HG02610 (cell line): Measurements from ENCODE around the gene SEMA3C.

Experiments
- ATAC-seq: cut with Tn5 transposase; IDR thresholded peaks from one replicate; pipeline ENCODE4 v1.9.1; 2021; ENCODE audit warnings: mild to moderate bottlenecking, moderate library complexity; ENCODE audit not compliant: unreplicated experiment

The SEMA3C gene

DNA sequence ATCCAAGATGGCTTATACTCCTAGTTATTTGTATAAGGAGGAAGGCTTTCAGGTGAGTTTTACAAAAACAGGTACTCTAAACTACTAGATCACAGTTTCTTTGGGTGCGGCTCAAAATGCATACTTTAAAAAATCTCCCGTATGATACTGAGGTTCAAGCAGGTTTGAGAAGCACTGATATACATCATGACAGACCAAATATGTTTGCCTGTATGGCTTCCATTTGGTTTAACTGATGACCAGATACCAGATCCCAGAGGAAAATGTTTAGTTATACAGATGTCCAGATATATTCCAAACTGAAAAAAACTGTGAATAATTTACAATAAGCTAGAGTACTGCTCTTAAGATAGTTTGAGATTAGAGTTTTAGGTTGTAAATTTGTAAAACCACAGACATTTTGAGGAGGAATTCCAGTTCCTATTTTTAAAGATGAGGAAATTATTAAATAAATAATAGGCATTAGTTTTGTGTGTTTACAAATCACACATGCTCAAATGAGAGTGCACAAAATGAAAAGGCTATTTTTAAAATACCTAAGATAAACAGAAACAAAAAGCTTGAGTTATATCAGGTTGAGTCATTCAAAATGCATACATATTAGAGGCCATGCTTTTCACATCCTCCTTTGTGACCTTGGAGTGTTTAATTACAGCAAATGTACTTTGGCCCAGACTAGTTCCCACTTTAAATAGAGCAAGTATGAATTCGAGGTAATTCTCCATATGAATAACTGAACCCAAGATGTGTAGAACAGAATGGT lies 60.5 kb downstream of the SEMA3C start:
- ATAC-seq = peak; percentile 85

DNA sequence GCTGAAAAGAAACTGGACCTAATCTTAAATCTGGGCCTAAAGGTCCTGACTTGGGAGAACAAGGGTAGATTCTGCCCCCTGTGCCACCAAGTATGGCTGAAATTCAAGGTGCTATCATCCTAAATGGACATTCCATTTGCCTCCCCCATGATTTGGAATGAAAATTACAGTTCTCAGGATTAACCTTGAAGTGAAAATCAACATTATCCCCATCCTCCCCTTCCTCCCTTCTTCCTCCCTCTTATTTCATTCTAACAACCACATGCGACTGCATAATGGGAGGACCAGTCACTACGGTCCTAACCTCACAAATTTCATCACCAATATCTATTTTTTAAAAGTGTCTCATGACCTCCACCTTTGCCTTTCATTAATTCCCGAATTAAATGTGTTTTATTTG lies 62.1 kb downstream of the SEMA3C start:
- no peak for ATAC-seq

DNA sequence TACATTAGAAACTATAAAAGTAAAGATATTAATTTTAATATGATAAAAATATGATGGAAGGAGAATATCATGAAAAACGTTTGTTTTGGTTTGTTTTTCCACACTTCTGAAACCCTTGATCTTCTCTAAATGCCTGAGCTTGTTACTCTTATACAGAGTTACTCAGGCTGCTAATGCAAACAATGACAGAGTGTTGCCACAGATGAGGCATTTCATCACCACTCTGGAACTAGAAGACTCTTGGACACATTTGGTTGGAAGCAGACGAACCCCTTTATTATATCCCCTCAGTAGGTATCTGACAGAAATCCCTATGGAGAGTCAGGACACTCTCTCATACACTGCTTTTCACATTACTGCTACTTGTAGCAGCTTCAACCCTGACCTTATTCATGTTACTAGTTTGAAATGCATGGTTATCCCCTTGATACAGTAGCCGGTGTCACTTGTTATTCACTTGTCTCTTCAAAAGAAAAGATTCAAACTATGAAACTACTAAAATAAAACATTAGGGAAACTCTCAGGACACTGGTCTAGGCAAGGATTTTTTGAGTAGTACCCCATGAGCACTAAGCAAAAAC lies 66.9 kb downstream of the SEMA3C start:
- ATAC-seq = no peak

DNA sequence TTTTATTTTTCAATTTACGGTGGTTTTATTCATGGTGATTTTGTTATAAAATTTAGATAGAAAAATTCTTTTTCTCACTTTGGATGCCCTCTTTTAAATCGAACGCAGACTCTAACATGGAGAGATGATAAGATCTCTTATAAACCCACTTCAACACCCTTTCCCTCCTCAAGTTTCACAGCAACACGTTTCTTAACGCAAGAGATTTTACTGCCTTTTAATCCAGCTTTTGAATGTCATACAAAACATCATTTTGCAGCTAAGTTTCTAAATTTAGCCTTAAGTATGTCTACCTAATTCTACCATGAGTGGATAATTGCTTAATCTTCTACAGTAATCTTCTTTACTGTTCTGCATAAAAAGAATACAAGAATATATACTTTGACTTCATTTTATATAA lies 70.0 kb downstream of the SEMA3C start:
- no peak for ATAC-seq

DNA sequence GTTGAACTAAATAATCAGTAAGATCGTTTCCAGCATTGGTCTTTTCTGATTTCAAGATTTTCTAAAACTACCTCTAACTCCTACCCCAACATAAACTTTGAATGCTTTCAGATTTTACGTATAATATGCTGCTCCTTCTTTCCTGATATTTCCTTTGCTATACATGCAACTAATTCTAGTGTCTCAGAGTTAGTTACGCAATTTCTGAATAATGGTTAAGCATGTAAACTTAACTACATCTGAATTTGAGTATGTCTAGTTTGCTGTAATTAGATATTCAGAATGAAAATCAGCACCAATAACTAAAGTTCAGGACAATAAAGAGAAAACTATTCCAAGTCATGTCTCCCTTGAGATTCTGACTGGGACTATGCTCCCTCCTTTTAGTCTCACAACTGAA lies 71.0 kb downstream of the SEMA3C start:
- ATAC-seq = no peak

DNA sequence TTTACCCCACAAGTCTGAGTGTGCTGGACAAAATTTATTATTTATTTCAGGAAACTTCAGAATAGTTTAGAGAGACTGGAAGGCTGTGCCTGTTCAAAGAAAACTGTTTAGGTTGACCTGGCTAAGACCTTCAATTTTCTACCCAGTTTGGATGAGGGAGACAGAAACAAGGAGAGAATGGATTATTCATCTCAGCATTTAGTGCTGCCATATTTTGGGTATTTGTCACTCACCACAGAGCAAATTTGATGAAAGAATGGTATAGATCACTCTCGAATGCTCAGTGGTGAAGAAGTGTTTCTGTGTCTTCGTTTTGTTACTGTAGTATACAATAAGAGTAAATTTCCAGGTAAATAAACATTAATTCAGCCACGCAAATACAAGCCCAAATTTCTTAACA lies 71.8 kb downstream of the SEMA3C start:
- no peak for ATAC-seq

DNA sequence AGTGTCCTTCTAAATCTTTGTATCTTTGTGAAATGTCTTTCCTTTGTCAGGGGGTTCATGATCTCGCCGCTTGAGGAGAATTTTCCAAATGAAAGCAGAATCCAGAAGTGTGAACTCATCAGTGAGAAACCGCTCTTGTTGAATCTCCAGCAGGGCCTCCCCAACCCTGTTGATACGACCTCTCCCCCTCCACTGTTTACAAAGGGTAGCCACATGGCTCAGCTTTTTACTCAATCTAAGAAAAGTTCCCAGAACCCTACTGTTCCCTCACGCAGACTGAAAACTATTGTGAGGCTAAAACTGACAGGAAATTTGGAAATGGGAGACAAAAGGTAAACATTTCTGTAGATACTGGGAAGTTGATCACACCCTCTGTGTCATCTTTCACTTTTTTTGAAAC lies 73.9 kb downstream of the SEMA3C start:
- ATAC-seq = no peak

DNA sequence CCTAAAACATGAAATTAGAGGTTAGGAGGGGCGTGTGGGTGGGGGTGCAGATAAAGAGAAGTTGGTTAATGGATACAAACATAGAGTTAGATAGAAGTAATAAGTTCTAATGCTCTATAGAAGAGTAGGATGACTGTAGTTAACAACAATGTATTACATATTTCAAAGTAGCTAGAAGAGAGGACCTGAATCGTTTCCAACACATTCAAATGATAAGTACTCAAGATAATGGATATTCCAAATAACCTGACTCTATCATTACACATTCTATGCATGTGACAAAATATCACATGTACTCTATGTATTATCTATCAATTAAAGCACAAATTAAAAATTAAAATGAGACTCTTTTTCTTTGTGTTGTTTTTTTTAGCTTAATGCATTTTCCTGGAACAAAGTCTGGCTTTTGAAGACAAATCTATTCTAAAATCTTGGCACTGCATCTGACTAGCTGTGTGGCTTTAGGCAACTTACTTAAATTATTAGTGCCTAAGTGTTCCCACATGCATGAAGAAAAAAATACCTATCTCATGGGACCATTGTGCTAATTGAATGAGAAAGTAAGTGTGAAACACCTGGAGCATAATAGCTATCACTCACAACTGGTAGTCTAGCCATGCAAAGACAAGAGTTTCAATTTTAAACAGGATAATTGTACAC lies 75.7 kb downstream of the SEMA3C start:
- no peak for ATAC-seq

DNA sequence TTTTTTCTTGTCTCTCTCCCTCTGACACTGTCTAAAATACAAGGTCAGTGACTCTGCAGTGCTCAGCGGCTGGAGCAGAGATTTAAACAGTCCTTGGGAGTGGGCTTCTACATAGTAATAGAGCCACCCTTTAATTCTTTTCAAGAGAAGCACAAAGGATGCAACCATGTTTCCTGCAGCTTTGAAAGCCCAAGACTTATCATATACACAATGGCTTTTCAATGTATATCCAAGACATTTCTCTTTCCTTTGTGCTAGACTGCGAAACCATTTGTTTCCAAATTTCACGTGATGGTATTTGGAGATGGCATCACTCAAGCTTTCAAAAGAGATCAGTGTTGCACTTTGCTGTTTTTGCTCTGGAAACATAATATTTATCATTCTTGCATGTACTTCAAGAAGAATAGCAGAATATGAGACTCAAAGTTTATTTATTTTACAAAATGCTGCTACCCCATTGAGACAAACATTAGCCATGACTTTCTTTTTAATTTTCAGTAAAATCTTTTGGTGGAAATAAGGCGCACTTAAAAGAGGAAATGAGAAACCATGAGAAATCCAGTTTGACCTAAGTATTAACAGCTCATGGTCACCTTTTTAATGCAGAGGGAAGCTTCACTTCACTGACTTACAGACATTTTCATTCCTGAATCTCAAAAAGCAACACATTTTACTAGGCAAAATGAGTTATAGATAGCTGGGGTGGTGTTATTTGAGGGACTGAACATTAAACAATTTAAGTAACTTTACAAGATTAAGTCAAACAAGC lies 76.6 kb downstream of the SEMA3C start:
- ATAC-seq = no peak

DNA sequence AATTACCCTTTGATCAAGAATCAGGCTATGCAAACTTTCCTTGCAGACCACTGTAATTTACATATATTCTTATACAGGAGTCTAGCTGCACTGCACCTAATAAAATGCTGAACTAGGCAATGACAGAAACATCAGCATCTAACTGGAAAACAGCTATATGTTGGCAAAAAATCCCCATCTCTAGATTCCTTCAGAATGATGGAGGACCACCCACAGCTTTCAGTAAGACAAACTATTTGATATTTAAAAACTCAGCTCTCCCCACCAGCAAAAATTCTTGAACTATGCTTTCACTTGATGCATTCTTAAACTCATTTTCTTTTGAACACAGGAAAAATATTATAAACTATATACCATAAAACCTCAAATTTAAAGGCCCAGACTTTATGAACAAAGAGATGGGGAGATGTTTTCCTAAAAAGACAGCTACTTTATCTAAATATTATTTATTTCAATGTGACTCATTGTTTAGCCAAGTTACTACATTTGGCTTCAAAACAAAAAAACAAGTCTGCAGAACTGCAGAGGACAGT lies 77.4 kb downstream of the SEMA3C start:
- ATAC-seq = no peak

DNA sequence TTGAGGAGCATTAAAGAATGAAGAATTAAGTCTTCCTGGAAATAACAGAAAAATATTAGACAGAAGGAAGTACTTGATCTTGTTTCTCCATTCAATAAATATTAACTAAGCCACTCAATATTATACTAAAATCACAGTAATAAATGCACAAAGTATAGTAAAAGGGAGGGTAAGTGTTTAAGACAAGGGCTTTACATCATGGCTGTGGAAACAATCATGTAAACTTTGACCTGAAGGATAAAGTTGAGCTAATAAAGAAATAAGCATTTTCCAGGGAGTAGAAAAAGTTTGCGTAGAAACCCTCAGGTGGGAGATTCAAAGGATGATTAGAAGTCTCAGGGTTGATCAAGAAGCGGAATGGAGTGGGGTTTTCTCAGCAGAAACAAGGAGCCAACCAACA lies 78.2 kb downstream of the SEMA3C start:
- no peak for ATAC-seq

DNA sequence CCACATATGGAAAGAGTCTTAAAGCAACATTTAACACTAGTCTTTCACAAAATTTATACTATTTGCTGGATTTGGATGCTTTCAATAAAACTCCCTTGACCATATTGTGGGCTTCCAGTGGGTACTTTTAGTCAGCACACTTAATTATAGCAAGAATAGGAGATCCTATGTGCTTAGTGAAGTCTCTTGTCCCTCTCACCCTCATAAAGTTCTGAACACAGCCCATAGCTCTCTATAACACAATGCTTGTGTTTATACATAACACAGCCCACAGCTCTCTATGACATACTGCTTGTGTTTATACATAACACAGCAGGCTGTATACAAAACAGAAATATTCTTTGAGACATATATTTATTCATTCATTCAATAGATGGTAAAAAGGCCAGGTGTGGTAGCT lies 79.0 kb downstream of the SEMA3C start:
- ATAC-seq = no peak

DNA sequence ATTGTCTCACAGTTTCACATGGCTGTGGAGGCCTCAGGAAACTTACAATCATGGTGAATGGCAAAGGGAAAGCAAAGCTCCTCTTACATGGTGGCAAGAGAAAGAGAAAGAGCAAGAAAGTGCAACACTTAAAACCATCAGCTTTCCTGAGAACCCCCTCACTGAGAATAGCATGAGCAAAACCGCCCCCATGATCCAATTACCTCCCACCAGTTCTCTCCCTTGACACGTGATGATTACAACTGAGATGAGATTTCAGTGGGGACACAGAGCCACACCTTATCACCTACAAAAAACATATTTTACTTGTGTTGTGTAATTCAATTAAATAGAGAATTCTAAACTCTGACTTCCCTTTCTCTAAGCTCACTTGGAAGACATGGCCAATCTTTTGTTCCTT lies 80.2 kb downstream of the SEMA3C start:
- no peak for ATAC-seq

DNA sequence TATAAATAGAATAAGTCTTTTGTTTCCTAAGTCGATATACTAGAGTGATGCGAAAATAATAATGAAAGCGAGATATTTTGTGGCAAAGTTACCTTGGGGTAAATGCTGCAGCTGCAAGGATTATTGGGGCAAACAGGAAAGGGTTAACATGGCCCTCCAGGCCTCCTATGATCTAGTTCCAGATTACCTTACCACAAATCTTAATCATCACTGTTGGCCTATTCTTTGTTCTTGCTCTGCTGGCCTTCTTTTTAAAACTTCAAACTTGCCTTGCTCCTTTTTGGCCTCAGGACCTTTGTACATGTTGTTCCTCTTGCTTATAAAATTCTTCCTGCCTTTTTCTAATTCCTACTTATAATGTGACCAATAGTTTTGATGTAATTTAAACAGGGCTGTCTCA lies 81.5 kb downstream of the SEMA3C start:
- no peak for ATAC-seq

DNA sequence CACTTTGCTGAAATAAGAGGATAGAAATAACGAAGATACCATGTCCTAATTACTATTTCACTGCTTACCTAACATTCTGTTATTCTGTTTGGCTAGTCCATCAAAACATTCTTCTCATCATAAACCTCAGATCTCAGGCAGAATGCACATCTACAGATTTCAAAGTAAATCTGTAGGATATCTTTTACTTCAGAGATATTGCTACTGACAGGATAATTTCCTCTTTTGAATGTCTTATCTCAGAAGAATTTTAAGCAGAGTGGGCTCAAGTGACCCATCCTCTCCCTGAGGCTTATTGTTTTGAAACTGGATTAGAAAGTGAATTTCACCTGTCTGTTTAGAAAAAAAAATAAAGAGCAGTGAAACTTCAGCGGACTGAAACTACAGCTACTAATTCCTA lies 83.6 kb downstream of the SEMA3C start:
- no peak for ATAC-seq

DNA sequence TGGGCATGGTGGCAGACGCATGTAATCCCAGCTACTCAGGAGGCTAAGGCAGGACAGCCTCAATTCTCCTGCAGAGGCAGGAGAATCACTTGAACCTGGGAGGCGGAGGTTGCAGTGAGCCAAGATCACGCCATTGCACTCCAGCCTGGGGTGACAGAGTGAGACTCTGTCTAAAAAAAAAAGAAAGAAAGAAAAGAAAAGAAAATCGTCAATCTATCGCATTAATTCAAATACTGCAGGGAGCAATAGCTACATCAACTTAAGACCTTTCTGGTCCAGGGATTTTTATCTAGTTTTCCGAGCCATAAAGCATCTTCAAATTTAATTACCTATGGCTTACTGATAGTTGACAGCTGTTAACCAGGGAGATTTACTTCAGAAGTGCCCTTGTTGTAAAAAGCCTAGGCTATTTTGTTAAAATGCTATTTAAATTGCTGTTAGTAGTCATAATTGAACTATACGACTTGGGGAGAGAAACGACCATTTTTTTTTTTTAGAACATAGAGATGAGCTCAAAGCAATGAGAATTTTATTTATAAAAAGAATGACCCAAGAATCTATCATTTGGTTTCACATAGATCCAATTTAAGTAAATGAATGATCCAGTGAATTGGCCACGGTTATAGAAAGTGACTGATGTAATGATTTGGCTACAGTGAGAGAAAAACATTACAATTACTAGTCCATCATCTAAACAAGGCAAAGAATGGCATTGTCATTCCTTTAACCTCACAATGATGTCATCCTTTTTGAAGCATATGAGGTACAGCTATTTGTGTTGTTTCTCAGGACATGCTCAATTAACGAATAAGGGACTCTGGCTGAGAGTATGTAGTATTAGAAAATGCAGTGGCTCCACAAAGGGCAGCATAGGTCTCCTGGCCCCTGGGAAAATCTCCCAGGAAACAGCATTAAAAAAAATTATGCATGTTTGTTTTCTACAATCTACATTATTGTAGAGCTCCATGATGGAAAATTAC lies 85.3 kb downstream of the SEMA3C start:
- no peak for ATAC-seq

DNA sequence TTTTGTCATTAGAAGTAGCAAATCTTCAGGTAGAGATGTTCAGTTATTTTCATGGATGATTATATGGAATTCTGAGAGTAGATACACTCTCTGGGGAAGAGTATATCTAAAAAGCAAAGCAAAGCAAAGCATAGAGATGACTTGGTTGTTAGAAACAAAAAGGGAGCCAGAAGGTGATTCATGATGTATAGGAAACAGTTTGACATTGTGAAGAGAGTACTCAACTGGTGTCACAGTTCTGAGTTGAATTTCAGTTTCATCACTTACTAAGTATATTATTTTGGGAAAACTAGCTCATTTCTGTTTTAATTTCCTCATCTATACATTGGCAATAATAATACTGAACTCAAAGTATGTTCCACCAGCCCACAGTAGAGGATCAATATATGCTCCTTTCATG lies 86.8 kb downstream of the SEMA3C start:
- ATAC-seq = no peak

DNA sequence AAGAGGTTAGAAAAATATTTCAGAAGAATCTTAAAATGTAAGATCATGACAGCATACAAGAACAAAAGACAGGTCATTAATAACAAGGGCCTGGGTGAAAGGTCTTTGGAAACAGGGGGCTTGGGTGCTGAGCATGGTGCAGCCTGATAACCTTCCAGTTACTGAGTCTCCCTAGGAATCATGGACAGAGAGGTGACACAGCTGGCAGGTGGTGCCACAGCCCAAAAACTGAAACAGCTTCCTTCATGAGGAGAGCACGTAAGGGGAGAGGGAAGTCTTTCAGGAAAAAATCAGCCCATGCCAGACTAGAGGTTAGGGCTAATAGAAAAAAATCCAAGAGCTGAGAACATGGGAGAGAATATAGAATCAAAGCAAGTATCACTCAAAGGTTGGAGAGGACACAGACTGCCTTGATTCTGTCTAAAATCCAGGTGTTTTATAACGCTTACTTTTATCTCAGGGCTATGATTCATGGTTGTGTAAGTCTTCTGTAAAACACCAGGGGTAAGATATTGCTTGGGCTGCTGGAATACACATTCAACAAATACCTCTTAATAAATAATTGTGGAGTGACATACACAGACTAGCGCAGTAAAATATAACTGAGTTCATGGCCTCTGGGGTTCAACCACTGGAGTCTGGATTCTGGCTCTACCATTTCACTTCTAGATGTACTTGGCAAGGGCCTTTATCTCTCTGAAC lies 88.1 kb downstream of the SEMA3C start:
- ATAC-seq = no peak

DNA sequence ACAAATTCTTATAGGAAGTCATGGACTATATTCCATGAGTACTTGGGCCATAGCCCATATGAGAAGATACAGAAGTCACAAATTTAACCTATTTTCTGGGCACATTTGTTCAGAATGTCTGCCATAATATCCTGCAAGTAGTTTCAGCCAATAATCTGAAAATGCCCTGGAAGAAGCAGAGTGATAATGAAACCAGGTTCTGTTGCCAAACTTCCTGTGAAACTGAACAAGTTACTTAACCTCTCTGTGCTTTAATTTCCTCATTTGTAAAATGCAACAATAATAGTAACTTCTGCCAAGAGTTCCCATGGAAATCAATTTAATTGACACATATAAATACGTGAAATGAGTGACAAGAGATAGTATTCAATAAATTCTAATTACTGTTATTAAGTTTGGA lies 88.8 kb downstream of the SEMA3C start:
- no peak for ATAC-seq

DNA sequence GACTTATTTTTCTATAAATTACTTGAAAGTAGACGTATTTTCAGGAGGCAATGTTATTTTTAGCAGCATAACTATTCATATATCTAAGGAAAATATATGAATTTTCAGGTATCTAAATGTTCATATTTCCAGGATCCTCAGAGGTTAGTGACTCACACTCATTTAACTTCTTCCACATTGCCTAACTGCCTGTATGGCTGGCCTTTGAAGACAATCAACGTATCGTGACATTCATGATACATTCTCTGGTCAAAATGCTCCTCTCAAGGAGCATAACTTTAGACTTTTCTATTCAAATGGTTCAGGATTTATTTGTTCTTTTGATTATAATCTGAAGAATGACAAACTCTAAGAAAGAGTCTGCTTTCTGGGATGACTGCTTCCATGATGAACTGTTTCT lies 89.3 kb downstream of the SEMA3C start:
- no peak for ATAC-seq
